Body of pancreas (tissue), 4 donors: Measurements from ENCODE around the gene IL1RAPL1.

Source experiments
- POLR2A ChIP-seq, 3 donors: fragments of 450-650 bp; IDR thresholded peaks; one replicate each; pipeline ENCODE4 v1.6.1; 2016; ENCODE audit warnings: antibody characterized with exemption in 3 of 3, mild to moderate bottlenecking in 2 of 3
- TF ChIP-seq, protein P1 (sequence below), 7 experiments: fragments of 450-650 bp in 4 of 7; fragments of 200-600 bp in 3 of 7; sonication (generic) in 3 of 7; IDR thresholded peaks; one replicate each; pipeline ENCODE4 v1.5.1; 2016 to 2019; ENCODE audit warnings: antibody characterized with exemption in 7 of 7

DNA sequence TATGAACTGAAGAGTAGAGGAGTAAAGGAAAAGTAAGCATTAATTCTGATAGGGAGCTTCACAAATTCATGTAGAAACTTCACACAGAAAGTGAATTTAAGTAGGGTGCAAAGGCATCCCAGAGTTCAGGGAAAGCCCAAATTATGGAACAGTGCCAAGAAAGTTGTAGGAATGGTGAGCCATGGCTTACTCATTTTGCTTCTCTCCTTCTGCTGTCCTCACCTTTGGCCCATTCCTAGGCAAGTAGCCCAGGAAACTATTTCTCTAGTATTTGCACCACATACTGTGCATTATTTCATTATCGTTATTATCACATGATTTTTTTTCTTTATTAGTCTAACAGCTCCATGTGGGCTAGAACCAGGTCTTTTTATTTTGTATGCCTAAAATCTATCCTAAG, 34.9 kb upstream of the IL1RAPL1 start:
- TF ChIP-seq, protein P1, sequence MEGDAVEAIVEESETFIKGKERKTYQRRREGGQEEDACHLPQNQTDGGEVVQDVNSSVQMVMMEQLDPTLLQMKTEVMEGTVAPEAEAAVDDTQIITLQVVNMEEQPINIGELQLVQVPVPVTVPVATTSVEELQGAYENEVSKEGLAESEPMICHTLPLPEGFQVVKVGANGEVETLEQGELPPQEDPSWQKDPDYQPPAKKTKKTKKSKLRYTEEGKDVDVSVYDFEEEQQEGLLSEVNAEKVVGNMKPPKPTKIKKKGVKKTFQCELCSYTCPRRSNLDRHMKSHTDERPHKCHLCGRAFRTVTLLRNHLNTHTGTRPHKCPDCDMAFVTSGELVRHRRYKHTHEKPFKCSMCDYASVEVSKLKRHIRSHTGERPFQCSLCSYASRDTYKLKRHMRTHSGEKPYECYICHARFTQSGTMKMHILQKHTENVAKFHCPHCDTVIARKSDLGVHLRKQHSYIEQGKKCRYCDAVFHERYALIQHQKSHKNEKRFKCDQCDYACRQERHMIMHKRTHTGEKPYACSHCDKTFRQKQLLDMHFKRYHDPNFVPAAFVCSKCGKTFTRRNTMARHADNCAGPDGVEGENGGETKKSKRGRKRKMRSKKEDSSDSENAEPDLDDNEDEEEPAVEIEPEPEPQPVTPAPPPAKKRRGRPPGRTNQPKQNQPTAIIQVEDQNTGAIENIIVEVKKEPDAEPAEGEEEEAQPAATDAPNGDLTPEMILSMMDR (IDR thresholded peaks at IDR 0.05) = no peak
- no peak for TF ChIP-seq POLR2A (IDR thresholded peaks at IDR 0.05)
